Smooth muscle cell (in vitro differentiated cells): Measurements from ENCODE around the gene SLC35E4. TPM values are rescaled to one million over a fixed set of nuclear protein-coding genes. Genes with fewer than 3 reads are reported as not detected.

Source experiments
- DNase-seq: peaks from one replicate; lab custom pipeline; 2025; ENCODE audit not compliant: unreplicated experiment; lab: John Stamatoyannopoulos, UW
- H2AFZ ChIP-seq: fragments of 200-600 bp; sonication (generic); 2 replicates; pipeline ENCODE4 v1.6.0; 2016; ENCODE audit warnings: antibody characterized with exemption, low read depth, mild to moderate bottlenecking
- H3F3A ChIP-seq: fragments of 200-600 bp; sonication (generic); 2 replicates; pipeline ENCODE4 v1.6.0; 2017; ENCODE audit warnings: antibody characterized with exemption, low read depth
- H3K27ac ChIP-seq: fragments of 200-600 bp; sonication (generic); 2 replicates; pipeline ENCODE4 v1.5.1; 2016; ENCODE audit warnings: low read depth, mild to moderate bottlenecking
- H3K27me3 ChIP-seq: fragments of 200-600 bp; sonication (generic); 2 replicates; pipeline ENCODE4 v1.6.1; 2016; ENCODE audit warnings: low read depth, mild to moderate bottlenecking
- H3K36me3 ChIP-seq: fragments of 200-600 bp; sonication (generic); 2 replicates; pipeline ENCODE4 v1.5.1; 2016; ENCODE audit warnings: low read depth
- H3K4me1 ChIP-seq: fragments of 200-600 bp; sonication (generic); 2 replicates; pipeline ENCODE4 v1.5.1; 2016; ENCODE audit warnings: low read depth
- H3K4me2 ChIP-seq: fragments of 200-600 bp; sonication (generic); 2 replicates; pipeline ENCODE4 v1.6.0; 2016; ENCODE audit warnings: mild to moderate bottlenecking
- H3K4me3 ChIP-seq: fragments of 200-600 bp; sonication (generic); 2 replicates; pipeline ENCODE4 v1.5.1; 2016; ENCODE audit warnings: mild to moderate bottlenecking
- H3K79me2 ChIP-seq: fragments of 200-600 bp; sonication (generic); 2 replicates; pipeline ENCODE4 v1.6.0; 2016; ENCODE audit warnings: low read depth, mild to moderate bottlenecking
- H3K9ac ChIP-seq: fragments of 200-600 bp; sonication (generic); 2 replicates; pipeline ENCODE4 v1.6.0; 2016; ENCODE audit warnings: low read depth
- H3K9me3 ChIP-seq: fragments of 200-600 bp; sonication (generic); replicated peaks from 2 replicates; pipeline ENCODE4 v1.5.1; 2016; ENCODE audit warnings: low read depth
- H4K20me1 ChIP-seq: fragments of 200-600 bp; sonication (generic); 2 replicates; pipeline ENCODE4 v1.6.0; 2016; ENCODE audit warnings: low read depth
- WGBS: methylation state at CpG from one replicate; pipeline ENCODE4 v1.1.7; 2016; ENCODE audit warnings: low lambda C conversion rate; 5-methylcytosine and 5-hydroxymethylcytosine counted together
- polyA plus RNA-seq: library from polyadenylated mRNA; unstranded; fragments of >200 nt; fragmentation: Nextera tagmentation; extraction: Ambion mirVana; gene quantifications from 2 replicates; pipeline ENCODE4 v1.2.1, GENCODE V29; 2016
- total RNA-seq: library from RNA; depleted of rRNA; stranded (reverse); fragments of >200 nt; gene quantifications from 2 replicates; pipeline ENCODE4 v1.2.3, GENCODE V29; 2014
- TF ChIP-seq, protein P1 (sequence below): fragments of 200-600 bp; sonication (generic); IDR thresholded peaks from 2 replicates; pipeline ENCODE4 v1.5.1; 2017; ENCODE audit warnings: borderline replicate concordance, mild to moderate bottlenecking, antibody characterized with exemption; ENCODE audit not compliant: insufficient read depth, poor library complexity, severe bottlenecking

The SLC35E4 gene
- total and polyA plus RNA-seq, 2 experiments from 2014 or later: 3.6 to 7.2 TPM

DNA sequence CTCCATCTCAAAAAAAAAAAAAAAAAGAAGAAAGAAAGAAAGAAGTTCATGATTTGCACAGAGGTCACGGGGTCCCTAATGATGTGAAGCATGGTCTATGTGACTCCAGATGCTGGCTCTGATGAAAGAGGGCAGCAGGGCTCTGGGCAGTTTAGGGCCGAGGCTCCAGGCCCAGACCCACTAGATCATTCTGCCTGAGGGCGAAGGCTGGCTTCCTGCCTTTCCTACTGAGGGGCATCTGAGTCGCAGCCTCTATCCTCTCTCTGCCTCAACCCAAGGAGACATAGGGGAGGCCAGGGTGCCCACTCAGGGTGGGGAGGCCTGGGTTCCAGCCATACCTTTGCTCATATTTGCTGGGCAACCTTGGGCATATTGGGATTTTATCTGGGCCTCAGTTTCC is 4.8 kb downstream of the SLC35E4 start:
- Histone ChIP-seq H3K79me2 (no peaks in the 10 kb centered on the region), H3K4me1 (peaks cover 8% of the 10 kb centered on the region), H3K4me2 (no peak overlapping the region), H2AFZ (no peak overlapping the region), H4K20me1 (no peaks in the 10 kb centered on the region), H3F3A (peaks cover 6% of the 10 kb centered on the region), H3K9me3 (no peaks in the 10 kb centered on the region), H3K9ac (no peak overlapping the region), H3K4me3 (no peak overlapping the region), H3K27ac (no peak overlapping the region), H3K36me3 (no peaks in the 10 kb centered on the region), H3K27me3 (no peaks in the 10 kb centered on the region)
- 85% methylated on average over 4 of the region's 4 CpGs for WGBS
- no peak for DNase-seq
- TF ChIP-seq, protein P1, sequence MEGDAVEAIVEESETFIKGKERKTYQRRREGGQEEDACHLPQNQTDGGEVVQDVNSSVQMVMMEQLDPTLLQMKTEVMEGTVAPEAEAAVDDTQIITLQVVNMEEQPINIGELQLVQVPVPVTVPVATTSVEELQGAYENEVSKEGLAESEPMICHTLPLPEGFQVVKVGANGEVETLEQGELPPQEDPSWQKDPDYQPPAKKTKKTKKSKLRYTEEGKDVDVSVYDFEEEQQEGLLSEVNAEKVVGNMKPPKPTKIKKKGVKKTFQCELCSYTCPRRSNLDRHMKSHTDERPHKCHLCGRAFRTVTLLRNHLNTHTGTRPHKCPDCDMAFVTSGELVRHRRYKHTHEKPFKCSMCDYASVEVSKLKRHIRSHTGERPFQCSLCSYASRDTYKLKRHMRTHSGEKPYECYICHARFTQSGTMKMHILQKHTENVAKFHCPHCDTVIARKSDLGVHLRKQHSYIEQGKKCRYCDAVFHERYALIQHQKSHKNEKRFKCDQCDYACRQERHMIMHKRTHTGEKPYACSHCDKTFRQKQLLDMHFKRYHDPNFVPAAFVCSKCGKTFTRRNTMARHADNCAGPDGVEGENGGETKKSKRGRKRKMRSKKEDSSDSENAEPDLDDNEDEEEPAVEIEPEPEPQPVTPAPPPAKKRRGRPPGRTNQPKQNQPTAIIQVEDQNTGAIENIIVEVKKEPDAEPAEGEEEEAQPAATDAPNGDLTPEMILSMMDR: no peak

DNA sequence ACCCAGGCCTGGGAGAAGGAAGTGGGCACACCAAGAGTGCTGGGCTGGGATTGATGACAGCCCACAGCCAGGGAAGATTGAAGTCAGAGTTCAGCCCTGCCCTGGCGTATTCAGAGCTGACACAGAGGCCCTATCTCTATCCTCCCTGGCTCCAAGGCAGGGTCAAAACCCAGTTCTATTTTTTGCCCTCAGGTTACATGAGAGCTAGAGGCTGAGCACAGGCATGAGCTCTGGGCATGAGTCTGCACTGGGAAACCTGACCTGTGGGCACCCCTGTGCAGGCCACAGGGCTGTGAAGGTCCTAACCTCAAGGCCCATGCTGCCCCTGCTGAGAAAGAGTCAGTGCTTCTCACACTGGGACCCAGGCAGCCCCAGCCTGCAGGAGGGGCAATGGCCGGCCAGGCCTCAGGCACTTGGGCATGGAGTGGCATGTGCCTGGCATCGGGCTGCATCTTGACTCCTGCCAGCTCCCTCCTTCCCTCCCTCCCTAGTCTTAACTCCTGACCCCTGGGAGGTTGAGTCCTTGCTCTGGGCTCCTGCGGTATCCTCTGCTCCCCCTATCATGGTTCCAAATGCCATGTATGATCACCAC is 5.4 kb downstream of the SLC35E4 start:
- H3K27ac ChIP-seq: no peak overlapping the region
- no peak overlapping the region for H3K9ac ChIP-seq
- H3K9me3 ChIP-seq: no peaks in the 10 kb centered on the region
- H3K36me3 ChIP-seq: no peaks in the 10 kb centered on the region
- peaks cover 6% of the 10 kb centered on the region for H3K4me1 ChIP-seq
- peaks cover 3% of the 10 kb centered on the region for H3F3A ChIP-seq
- no peaks in the 10 kb centered on the region for H3K79me2 ChIP-seq
- no peaks in the 10 kb centered on the region for H3K27me3 ChIP-seq
- no peak overlapping the region for H2AFZ ChIP-seq
- TF ChIP-seq, protein P1: no peak
- no peaks in the 10 kb centered on the region for H4K20me1 ChIP-seq
- WGBS: 93% methylated on average over 4 of the region's 4 CpGs
- H3K4me3 ChIP-seq: no peak overlapping the region
- H3K4me2 ChIP-seq: no peak overlapping the region
- DNase-seq: no peak

DNA sequence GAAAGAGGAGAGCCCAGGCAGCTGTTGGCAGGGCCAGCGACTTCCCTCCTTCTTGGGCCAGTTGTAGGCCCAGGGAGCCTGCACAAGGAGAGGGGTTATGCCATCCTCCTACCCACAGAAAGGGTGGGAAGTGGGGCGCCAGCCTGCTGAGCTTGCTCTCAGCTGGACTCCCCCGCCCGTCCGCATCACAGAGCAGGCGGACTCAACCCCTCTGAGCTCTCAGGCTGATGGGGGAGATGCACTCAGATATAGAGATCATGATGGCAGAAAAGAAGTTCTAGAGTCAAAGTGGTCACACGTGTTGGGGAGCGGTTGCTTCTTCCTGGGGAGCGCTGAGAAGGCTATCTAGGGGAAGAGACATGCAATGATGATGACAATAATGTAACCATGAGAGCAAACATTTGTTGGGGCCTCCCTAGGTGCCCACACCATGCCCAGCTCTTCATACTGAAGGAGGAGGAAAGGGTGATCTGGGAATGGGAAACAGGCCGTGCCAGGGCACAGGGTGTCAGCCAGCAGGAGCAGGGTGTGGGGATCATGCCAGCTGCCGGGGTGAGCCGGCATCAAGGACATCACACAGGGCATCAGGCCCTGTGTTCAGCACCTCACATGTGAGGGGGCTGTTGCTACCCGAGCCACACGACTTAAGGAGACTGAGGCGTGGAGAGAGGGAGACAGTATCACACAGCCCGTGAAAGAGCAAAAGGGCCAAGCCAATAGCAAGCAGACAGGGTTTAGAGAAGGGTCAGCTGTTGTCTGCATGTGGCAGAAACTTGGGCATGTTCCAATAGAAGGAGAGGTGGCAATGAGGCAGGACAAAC is 7.7 kb downstream of the SLC35E4 start:
- Histone ChIP-seq H3K27ac (no peak overlapping the region), H2AFZ (no peak overlapping the region), H3K4me3 (no peak overlapping the region), H3K36me3 (no peaks in the 10 kb centered on the region), H3F3A (no peaks in the 10 kb centered on the region), H3K9ac (no peak overlapping the region), H3K27me3 (no peaks in the 10 kb centered on the region), H3K79me2 (no peaks in the 10 kb centered on the region), H3K4me1 (no peaks in the 10 kb centered on the region), H3K4me2 (no peak overlapping the region), H3K9me3 (no peaks in the 10 kb centered on the region), H4K20me1 (no peaks in the 10 kb centered on the region)
- WGBS: 93% methylated on average over 16 of the region's 16 CpGs
- no peak for DNase-seq
- TF ChIP-seq, protein P1: no peak
